ENCODE data around the gene PLAC9.
"Not testable (repeated sequence)": the region's sequence is repeated elsewhere in the genome, so short reads cannot be mapped to it uniquely, and the experiment has no call there.

The PLAC9 gene

DNA sequence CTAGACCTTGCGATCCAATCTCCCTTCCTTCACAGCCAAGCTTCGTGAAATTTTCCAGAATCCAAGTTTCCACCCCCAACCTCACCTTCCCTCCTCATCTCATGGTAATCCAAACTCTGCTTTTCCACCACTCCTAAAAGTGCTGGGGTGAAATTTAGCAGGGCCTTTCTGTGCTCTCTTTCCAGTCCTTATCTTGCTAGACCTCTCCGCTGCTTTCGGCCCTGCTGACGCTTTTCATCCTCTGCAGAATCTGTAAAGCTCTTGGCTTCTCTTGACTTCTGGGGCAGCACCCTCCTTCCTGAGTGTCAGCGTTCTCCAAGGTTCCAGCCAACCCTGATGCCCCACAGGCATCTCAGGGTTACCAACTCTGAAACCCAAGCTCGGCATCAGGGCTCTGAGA lies 7.7 kb downstream of the PLAC9 start:
- no peak for DNase-seq

DNA sequence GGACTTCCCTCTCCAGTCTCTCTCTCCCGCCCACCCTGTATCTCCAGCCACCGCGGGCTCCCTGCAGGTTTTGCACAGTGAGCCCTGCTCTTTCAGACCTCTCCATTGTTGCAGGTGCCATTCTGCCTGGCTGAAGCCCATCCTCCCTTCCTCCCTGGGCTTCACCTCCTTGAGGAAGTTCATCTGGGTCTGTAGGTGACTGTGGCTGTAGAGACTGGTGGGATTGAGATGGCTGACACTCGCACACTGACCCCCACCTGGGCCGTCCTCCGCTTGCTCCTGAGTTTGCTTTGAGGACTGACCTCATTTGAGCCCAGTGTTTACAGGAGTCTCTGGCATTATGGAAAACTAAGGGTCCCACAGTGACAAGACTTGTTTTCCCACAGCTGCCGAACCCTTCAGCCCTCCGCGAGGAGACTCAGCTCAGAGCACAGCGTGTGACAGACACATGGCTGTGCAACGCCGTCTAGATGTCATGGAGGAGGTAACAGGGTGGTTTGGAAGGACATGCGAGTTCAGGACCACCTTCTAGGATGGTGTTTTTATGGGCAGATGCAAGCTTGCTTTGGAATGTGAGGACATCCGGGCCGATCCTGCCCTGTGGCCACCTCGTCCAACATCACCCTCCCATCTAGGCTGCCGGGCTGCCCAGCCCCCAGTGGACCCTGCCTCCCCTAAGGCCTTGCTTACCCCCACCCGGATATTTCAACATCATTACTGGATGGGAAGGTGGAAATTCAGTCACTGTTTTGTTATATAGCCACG lies 9.3 kb downstream of the PLAC9 start:
- DNase-seq: no peak

DNA sequence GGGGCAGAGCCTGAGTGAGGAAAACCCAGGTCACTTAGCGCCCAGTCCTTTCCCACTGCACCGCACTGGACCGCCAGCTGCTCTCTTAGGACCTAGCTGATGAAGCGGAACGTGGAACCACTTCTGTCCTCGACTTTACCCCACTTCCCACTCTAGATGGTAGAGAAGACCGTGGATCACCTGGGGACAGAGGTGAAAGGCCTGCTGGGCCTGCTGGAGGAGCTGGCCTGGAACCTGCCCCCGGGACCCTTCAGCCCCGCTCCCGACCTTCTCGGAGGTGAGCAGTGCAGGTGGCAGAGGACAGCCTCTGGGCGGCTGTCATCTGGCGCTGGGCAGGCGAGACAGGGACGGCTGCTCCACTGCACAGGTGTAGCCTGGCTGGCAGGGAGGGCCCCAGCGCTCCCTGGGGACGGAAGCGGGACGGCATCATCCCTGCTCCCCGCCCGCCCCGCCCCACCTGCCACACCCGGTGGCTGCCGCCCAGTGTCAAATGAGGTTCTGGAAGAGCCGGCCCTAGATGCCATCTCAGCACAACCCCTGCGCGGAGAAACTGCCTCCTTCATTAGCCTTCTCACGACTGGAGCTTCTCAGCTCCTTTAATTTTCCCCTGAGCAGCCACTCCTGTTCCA lies 11.7 kb downstream of the PLAC9 start:
- no peak for DNase-seq

DNA sequence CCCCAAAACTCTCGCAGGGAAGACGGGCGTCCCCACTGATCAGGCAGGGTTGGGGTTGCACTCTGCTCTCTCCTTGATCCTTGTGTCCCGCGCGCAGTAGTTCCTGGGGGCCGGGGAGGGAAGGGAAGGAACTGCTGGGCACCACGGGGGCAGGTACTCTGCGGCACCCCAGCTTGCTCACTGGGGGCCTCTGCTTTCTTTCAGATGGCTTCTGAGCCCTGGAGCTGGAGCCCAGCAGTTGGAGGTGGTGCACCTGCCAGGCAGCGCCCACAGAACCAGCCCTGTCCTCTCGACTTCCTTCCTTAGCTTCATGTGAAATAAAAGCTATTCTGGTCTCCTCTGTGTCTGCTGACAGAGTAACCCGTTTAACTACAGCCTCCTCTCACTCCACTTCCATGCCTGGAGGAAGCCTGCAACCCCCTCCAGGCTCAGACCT lies 12.2 kb downstream of the PLAC9 start:
- no peak for DNase-seq

DNA sequence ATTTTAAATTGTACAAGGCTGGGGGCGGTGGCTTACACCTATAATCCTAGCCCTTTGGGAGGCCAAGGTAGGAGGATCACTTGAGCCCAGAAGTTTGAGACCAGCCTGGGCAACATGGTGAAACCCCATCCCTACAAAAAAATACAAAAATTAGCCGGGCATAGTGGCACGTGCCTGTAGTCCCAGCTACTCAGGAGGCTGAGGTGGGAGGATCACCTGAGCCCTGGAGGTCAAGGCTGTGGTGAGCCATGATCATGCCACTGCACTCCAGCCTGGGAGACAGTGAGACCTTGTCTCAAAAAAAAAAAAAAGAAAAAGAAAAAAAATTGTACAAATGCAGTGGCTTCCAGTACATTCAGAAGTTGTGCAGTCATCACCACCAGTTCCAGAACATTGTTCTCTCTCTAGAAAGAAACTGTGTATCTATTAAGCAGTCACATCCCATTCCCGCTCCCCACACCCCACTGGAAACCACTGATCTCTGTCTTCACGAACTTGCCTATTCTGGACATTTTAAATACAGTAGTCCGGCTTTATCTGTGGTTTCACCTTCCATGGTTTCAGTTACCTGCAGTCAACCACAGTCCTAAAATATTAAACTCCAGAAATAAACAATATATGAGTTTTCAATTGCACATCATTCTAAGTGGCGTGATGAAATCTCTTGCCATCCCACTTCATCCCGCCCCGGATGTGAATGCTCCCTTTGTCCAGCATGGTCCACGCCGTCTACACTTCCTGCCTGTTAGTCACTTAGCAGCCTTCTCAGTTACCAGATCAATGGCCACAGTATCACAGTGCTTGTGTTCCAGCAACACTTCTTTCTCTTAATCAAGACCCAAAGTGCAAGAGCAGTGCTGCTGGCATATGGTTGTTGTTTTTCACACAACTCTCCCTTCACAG lies 13.1 kb downstream of the PLAC9 start:
- DNase-seq: not testable (repeated sequence)

DNA sequence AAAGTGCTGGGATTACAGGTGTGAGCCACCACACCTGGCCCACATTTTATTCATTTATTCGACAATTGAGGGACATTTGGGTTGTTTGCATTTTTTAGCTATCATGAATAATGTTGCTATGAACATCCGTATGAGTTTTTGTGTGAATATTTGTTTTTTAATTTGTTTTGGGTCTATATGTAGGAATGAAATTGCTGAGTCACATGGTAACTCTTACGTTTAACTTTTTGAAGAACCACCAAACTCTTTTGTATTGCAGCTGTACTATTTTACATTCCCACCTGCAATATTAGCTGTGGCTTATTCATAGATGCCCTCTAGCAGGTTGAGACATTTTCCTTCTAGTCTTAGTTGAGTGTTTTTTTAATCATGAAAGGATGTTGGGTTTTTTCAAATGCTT lies 14.4 kb downstream of the PLAC9 start:
- DNase-seq: no peak

DNA sequence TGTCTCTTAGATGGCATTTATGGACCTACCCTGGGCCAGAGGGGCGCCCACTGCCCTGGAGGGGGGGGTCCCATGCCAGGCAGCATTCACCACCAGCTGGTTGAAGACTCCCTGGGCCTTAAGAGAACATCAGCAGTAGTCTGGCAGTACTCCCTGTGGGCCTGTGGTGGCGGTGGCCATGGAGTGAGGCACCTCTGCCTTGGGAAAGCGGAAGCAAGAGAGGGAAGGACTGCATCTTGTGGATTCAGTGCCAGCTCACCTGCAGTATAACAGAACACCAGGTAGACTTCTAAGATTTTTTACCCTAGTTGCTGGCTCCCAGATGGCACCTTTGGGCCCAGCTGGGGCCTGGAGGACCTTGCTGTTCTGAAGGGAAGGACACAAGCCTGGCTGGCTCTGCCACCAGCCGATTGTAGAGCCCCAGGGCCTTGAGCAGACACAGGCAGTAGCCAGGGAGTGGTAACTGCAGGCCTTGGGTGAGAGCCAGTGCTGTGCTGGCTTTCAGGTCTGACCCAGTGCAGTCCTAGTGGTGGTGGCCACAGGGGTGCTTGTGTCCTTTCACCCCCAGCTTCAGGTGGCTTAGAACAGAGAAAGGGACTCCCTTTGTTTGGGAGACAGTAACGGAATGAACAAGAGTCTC lies 15.8 kb downstream of the PLAC9 start:
- no peak for DNase-seq

DNA sequence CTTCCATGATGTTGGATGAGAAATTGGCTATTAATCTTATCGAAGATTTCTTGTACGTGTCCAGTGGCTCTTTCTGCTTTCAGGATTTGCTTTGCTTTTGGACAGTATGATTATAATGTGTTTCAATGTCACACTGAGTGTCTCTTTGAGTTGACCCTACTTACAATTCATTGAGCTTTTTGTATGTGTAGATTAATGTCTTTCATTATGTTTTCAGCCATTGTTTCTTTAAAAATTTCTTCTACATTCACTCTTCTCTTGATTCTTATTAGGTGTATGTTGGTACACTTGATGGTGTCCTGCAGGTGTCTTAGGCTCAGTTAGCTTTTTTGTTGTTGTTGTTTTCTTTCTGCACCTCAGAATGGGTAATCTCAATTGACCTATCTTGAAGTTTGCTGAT lies 16.6 kb downstream of the PLAC9 start:
- DNase-seq: no peak

DNA sequence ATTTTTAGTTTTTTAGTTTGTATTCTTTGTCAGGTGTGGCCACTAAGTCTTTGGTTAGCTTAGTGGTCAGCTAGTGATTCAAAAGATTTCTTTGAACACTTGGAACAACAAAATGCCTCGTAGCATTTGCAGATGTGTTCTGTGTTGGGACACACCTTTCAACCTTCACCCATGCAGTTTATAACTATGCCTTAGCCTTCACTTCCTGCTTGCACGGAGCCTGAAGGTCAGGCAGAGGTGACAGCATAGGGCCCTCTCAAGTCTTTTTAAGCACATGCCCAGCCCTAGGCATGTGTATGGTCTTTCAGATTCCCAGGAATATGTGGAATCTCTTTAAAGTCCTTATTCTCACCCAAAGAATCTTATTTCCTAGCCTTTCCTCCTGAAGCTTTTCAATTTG lies 17.6 kb downstream of the PLAC9 start:
- no peak for DNase-seq

DNA sequence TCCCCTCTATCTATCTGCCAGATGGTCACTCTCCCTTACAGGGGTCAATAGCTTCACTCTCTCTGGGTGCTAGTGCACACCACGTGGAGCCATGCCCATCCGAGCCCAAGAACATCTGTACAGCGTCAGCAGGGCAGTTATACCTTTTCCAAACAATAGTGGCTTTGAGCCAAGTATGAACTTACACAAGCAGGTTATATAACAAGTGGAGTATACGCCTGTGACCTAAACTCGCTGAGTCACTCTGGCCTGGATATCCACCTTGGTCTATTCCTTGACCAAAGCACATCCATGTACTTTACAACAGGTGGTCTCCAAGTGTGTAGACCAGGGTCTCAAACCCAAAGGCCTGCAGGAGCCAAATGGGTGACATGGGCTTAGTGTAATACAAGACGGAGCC lies 20.3 kb downstream of the PLAC9 start:
- no peak for DNase-seq

DNA sequence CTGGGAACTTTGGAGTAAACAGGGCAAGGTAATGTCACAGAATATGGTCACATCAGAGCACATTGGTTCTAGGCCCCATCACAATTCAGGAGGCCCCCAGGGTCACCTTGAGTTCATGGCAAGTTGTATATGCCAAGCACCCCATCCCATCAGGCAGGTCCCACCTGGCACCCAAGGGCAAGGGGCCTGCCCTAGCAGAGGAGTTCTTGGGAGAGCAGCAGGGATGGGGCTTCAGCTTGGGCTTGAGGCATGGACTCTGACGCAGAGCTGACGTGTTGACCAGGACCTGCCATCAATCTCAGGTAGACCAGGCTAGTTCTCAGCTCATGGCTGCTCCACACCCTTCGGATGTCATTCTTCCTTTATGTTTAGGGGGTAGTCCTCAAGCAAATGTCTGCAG lies 20.9 kb downstream of the PLAC9 start:
- DNase-seq: no peak

DNA sequence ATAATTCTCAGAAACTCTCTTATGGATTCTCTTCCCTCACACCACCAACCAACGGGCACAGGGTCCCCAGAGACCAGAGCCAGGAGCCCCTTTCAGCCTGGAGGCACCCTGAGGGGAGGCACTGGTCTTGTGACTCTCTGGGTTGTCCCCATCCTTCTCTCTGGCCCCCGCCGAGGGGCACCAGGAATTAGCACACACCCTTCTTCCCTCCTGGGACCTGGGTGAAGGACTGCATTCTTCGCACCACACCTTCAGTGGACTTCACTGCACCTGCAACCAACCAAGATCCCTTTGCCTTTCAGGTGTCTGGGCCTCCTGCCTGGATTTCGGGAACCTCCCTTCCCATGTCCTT lies 22.1 kb downstream of the PLAC9 start:
- DNase-seq: no peak

DNA sequence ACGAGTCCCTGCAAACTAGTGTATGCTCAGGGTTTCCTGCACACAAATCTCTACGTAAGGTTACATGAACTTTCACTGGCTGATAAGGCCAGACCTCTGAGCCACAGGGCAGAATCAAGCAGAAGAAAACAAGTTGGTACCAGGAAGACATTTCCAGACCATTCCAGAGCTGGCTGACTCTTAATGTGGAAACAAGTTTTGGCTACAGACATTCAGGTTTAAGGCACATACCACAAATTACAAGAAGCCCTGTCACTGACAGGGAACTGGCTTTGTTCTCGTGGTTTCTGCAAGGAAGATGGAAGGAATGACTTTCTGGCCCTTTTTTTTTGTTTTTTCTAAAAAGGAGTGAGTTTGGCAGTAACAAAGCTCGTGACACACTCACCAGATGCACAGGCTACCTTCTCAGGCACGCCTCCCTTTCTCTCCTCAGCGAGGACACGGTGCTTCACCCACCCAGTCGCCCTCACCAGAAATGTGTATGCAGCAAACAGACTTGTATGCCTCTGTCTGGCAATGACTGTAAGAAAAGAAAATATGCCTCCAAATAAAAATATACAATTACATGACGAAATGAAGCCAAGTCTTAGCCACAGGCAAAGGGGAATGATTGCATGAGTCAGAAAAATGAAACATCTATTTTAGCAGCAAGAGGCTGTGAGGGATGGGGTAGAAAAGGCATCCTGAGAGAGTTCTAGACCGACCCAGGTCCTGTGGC lies 22.6 kb downstream of the PLAC9 start:
- DNase-seq: no peak

DNA sequence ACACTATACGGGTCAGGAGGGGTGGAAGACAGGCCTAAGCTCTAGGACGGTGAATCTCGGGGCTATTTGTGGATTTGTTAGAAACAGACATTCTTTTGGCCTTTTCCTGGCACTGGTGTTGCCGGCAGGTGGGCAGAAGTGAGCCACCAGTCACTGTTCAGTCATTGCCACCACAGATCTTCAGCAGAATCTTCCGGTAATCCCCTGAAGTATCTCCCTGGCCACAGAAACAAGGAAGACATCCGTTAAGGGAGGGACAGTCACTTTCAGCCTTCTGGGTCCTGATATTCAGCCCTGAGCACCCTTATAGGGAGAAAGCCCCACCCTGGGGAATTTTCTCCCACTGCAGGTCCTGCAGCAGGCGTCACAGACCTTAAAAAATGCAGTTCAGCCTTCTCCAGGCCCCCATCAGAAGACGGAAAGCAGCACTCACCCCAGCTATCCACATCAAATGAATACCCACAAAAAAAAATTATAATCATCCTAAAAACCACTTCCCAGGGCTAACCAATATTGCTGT lies 23.2 kb downstream of the PLAC9 start:
- no peak for DNase-seq

DNA sequence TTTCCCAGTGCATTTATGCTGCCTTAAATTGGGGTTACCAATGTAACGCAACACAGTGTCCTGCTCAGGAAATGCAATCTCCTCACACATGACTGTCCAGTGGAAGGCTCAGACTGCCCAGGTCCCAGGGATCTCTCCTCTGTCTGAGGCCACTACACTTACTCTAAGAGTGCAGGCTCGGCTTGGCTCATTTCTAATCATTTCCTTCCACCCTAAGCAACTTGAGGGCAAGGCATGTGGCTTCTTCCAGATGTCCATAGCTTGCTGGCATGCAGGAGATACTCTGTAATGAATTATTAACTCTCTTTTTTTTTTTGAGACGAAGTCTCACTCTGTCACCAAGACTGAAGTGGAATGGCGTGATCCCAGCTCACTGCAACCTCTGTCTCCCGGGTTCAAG lies 23.7 kb downstream of the PLAC9 start:
- no peak for DNase-seq

DNA sequence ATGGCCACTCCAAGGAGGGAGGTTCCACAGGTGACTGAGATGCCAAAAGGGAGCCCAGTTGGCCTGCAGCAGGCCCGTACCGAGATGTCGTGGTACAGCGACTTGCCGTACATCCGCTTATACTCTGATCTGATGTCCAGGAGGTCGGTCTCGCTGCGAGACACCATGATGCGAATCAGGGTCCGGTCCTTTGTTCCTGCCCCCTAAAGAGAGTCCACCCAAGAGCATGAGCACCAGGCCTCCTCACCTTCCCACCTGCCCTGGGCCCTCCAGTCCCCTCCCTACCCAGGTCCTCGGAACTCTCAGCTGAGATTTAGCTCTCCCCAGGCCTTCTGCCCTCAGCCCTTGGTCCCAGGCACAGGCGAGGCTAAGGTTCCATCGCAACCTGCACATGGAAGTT lies 25.0 kb downstream of the PLAC9 start:
- no peak for DNase-seq

DNA sequence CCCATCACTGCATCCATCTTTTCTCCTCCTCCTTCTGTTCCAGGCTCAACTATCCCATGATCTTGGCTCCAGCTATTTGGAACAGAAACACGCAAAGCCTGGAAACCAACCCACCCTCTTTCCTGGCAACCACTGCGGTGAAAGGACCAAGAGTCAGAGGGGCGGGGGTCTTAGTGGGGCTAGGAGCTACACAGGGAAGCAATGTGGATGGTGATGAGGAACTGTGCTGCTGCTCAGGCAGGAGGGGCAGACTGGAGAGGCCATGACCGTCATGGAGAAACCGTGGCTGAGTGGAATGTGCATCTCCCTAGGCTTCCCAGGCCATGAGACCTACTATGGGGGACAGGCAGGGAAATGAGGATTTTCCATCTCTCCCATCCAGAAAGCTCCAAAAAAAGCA lies 25.6 kb downstream of the PLAC9 start:
- DNase-seq: no peak

DNA sequence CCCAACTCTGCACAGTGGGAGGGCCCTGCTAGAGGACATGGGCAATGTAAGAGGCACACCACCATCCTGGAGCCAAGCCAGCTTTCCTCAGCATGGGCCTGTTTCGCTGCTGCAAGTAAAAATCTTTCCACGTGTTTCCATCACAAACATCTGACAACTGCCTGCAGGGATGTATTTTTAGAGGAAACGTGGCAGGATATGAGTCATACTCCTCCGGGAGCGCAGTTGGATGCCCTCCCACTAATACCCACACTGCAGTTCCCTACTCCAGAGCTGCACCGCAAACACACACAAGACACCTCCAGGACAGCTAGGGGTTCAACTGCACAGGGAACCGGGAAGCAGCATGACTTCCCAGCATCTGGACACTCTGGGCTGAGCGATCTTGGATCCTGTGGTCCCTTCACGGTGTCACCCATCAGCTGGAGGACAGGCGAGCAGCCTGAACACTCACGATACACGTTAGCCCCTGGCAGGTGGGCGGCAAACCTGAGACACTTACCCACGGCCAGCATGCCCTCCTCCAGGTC lies 26.1 kb downstream of the PLAC9 start:
- DNase-seq: no peak

DNA sequence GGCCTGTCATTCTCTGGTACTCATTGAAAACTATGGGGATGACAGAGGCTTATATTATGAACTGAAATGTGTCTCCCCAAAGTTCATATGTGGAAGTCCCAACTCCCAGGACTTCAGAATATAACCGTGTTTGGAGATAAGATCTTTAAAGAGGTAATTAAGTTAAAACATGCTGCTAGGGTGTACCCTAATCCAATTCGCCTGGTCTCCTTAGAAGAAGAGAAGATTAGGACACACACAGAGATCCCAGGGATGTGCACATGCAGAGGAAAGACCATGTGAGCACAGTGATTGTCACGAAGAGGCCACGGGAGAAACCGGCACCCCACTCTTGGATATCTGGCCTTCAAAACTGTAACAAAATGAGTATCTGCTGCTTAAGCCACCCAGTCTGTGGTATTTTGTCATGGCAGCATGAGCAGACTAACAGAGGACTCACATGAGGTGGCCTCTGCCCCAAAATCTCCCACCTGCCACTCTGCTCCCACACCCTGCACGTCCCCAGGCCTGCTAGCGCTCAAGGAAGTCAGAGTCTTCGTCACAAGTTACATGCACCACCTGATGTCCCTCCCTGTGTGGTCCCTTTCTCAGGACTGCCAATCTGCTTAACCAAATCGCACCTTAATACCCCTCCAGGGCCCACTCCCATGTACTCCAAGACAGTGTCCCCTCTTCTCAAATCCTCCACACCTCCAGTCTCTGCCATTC lies 26.8 kb downstream of the PLAC9 start:
- no peak for DNase-seq

DNA sequence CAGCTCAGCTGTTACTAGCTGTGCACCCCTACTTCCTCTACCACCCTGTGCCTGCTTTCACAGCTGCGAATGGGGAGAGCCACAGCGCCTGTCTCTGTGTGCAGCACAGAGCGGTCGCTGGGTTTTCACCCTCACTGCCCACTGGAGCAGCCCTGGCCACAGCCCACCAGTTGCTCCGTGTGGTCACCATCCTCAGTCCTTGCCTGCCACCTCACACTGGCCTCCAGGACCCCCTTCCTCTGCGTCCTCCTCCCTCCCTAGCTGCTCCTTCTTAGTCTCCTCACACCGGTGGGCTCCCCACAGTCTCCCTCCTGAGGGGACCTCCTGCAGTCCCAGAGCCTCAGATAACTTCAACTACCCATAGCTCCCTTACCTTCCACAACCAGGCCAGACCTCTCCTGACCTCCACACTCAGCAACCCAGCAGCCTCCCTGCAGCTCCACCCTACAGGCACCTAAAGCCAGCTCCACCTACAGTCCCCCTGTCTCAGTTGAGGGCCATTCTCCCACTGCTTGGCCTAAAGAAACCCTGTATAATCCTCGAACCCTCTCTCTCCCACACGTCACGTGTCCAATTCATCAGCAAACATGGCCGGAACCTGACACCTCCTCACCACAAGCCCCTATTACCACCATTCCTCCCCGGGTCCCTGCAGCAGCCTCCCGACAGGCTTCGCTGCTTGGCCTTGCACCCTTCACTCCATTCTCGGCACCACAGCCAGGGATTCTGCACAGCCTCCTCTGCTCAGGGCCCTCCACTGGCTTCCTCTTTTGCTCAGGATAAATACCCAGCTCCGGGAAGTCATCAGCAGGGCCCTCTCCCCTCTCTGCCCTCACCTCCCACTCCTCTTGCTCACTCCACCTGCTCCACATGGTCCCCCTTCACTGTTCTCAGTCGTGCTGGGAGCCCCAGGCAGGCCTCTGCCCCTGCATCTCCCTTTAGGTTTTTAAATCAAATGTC lies 28.1 kb downstream of the PLAC9 start:
- DNase-seq: no peak

All from cortex of kidney (tissue), 1 donor.